HG03025 (cell line): ENCODE results near the gene TULP1.
"Not testable (repeated sequence)": the region's sequence is repeated elsewhere in the genome, so short reads cannot be mapped to it uniquely, and the experiment has no call there.

Experiments used
- ATAC-seq: cut with Tn5 transposase; IDR thresholded peaks from one replicate; pipeline ENCODE4 v1.9.1; 2021; ENCODE audit warnings: mild to moderate bottlenecking, moderate library complexity; ENCODE audit not compliant: unreplicated experiment, low FRiP score

Gene TULP1

DNA sequence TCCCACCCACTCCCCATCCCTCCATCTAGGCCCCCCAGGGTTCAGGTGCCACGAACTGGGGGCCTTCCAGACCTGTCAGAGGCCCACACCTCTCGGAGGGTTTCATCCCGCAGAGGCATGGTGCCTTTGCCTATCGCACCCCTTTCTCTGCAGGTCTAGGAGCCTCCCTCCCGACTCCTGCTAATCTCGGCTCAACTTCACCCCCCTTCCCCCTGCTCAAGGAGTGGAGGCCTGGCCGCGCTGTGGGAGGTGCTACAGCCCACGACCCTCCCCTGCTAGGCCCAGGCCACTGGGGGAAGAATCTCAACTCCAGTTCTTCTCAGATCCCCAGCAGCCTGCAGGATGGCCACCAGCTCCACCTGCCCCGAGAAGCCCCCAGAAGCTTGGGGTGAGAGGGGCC is at the start of gene TULP1:
Gene TULP1 (minus strand): TSS at position 157 of the 400 bp plus-strand sequence. CDS start 38 bp downstream, at position 119.
- ATAC-seq, result no peak

- no peak for ATAC-seq
These were observed 49.4 kb upstream of the TULP1 start for GRCh38 chr6:35562060-35562459.

GRCh38 chr6:35561113-35561512 is 48.4 kb upstream of the TULP1 start:
- ATAC-seq, result no peak

DNA sequence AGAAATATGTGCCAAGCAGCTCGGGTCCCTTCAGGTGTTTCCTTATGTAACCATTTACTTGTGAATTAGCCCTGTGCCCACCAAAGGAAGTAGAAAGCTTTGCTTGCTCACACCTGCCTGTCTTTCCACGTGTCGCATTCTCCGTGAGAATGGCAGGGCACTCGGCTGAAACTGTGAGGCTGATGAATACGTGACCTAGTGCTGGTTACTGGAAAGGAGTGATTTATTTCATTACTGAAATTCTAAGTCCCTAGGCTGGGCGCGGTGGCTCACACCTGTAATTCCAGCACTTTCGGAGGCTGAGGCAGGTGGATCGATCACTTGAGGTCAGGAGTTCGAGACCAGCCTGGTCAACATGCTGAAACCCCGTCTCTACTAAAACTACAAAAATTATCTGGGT is 45.9 kb upstream of the TULP1 start:
- no peak for ATAC-seq

- no peak for ATAC-seq
These were observed 44.5 kb upstream of the TULP1 start for GRCh38 chr6:35557239-35557638.

- no peak for ATAC-seq
These were observed 42.1 kb upstream of the TULP1 start for GRCh38 chr6:35554811-35555210.

DNA sequence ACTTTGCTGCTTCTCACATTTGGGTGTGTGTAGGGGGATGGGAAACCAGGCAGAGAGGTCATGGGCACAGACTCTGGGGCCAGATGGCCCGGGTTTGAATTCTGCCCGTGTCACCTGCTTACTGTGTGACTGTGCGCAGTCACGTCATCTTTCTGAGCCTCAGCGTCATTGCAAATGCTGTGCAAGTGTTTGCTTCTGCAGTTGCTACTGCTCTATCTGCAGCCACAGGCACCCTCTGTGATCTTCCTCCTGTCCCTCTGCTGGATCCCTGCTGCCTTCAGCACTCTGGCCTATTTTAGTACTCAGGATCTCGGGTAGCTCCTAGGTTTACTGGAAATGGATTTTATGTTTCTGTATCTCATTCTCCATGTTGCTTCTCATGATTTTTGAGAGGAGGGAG is 40.6 kb upstream of the TULP1 start:
- ATAC-seq, result no peak

- no peak for ATAC-seq
These were observed 39.7 kb upstream of the TULP1 start for GRCh38 chr6:35552285-35552917.

DNA sequence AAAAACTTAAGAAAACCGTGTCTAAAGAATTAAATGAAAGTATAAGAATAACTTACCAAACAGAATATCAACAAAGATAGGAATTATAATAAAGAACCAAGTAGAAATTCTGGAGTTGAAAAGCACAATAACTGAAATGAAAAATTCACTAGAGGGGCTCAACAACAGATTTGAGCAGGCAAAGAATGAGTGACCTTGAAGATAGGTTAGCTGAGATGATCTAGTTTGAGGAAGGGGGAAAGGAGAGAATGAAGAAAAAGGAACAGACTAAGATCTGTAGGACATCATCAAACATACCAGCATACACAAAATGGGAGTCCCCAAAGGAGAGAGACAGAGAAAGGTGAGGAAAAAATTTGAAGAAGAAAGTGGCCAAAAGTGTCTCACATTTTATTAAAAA is 37.7 kb upstream of the TULP1 start:
- no peak for ATAC-seq

DNA sequence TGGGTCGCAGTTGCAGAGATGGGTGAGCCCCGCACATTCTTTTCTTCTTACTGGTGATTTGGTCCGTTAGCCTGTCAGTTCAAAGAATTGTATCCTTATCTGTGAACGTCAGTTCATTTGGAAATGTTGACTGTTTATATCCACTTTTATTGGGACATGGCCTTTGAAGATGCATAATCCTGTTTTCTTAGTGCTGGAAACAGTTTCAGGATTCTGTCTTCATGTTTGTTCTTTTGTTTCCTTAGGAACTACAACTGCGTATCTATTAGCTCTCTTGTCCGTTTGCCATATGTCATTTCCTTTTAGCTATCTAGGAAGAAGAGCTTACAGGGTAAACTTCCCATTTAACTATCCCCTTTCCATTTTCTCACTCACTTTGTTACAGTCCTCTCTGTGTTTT is 35.0 kb upstream of the TULP1 start:
- ATAC-seq, result no peak

- ATAC-seq, result no peak
These were observed 32.2 kb upstream of the TULP1 start for GRCh38 chr6:35544769-35545361.

DNA sequence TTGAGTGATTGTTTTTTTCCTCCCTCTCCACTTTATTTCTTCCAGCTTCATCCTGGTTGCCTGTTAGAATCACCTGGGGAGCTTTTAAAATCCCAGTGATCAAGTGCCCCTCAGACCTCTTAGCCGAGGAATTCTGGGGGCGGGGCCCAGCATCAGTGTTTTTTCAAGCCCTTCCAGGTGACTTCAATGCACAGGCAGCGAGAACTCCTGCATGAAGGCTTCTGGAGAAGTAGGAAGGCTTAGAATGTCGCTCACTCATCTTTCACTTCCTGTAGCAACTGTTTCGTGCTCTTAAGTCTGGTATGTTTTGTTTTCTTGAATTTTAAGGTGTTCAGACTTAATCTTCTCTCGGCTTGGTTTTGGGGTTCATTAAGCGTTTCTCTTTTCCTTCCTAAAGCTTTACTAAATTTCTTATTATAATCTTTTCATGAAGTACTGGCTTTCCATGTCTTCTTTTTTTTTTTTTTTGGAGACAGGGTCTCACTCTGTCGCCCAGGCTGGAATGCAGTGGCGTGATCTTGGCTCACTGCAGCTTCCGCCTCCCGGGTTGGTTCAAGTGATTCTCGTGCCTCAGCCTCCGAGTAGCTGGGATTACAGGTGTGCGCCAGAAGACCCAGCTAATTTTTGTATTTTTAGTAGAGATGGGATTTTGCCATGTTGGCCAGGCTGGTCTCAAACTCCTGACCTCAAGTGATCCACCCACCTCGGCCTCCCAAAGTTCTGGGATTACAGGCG is 30.9 kb upstream of the TULP1 start:
- no peak for ATAC-seq

DNA sequence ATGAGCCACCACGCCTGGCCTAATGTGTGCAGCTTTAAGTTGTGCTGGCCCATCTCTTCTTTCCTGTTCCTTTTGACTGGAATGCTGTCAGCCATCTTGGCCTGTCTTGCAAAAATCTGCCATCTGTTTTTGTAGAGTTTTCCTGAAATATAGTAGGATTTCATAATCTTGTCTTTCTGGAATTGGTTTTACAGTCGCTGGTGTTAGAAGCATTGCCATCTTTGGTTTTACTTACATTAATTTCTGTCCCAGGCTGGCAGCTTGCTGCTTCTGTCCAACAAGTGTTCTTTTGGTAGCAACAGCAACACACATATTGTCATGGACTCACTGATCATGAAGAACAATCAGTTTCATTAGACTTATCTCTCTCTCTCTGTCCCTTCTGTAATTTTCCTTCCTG is 29.1 kb upstream of the TULP1 start:
- ATAC-seq, result no peak

DNA sequence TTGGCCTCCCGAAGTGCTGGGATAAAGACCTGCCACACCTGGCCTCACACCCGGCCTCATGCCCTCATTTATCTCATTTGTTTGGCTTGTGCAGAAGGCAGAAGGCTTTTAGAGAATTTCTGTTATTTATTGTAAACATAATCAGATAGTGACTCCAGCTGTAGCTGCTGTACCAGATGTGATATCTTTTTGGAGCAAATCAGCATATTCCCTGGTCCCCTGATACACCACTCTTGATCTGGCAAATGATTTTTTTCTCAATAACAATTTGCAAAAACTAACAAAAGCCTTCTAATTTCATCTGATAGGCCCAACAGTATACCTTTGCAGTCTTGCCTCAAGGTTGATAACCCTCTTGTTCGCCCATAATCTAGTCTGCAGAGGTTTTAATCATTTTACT is 26.5 kb upstream of the TULP1 start:
- ATAC-seq, result no peak

GRCh38 chr6:35535847-35536246 is 23.2 kb upstream of the TULP1 start:
- not testable (repeated sequence) for ATAC-seq

DNA sequence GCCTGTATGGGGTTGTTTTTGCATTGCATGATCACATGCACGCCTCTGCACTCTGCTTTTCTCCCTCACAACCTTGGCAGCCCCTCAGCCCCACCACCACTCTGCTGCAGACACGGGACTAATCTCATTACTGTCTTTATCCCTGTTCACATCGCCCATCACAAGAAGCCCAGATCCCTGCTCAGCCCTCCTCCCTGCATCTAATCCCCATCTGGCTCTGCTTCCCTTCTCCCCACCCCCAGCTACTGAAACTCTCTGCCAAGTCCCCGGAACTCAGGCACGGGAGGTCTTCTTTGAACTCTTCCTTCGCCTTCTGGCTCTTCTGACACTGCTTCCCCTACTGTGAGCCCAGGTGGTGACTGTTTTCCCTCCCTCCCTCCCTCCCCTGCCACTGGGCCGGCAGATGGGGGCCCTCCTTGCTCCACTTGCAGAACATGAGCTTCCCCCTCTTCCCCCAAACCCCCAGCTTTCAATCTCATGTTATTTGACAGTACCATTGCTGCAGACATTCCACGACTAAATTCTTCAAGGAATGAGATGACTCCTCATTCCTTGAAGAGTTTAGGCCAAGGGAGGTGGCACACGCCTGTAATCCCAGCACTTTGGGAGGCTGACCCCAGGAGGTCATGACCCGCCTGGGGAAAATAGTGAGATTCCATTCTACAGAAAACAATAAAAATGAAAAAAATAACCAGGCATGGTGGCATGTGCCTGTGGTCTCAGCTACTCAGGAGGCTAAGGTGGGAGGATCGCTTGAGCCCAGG is 21.9 kb upstream of the TULP1 start:
- no peak for ATAC-seq

DNA sequence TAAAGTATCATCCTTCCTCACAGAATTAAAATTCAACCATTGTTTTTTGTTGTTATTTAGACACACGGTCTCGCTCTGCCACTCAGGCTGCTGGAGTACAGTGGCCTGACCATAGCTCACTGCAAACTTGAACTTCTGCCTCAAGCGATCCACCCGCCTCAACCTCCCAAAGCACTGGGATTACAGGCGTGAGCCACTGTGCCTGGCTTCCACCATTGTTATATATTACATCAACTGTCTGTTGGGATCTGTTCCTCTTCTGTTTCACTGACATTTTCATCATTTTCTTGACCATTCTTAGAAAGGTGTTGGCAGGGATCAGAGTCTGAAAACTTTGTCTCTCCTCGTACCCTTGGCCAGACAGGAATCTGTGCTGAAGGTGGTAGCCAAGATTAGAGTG is 21.3 kb upstream of the TULP1 start:
- no peak for ATAC-seq

DNA sequence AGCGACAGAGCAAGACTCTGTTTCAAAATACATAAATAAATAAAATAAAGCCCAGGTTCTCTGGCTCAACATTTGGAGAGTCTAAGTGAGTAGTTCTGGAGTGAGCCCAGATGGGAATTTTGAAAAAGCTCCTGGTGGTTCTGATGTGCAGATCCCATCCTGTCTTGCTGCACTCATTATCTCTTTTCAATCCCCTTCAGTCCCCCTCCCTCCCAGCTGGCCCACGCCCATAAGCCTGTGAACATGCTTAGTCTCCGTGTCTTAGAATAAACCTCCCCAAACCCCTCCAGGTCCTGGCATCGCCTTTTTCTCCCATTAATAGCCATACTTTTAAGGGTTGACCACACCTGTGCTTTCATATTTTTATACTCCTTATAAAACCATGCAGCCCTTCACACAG is 19.4 kb upstream of the TULP1 start:
- ATAC-seq, result no peak

- no peak for ATAC-seq
These were observed 11.8 kb upstream of the TULP1 start for GRCh38 chr6:35524380-35525020.
